ENCODE results near the gene TRIP10. TPM values are rescaled to one million over a fixed set of nuclear protein-coding genes. Genes with fewer than 3 reads are reported as not detected.

The TRIP10 gene
- total RNA-seq, 1 donor from 2014 or later: 16.7 TPM

DNA sequence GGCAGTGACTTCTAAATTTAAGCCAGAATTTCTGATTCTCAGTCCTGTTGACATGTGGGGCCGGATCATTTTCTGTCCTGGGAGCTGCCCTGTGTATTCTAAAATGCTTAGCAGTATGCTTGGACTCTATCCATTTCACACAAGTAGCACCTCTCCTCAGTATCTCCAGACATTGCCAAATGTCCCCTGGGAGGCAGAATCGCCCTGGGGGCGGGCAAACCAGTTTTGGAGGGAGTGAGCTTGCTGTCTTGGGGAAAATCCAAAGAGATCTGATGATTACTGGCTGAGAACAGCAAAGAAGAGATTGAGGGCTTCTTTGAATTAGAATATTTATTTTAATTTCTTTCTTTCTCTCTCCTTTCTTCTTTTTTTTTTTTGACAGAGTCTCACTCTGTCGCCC is 49.4 kb downstream of the TRIP10 start:
- Mint-ChIP-seq H3K9me3 (ENCODE audit: unreplicated experiment) (peaks cover 5% of the 10 kb centered on the region), H3K4me1 (ENCODE audit: low read depth, unreplicated experiment) (no peaks in the 10 kb centered on the region), H3K27me3 (ENCODE audit: unreplicated experiment) (no peaks in the 10 kb centered on the region), H3K27ac (ENCODE audit: unreplicated experiment) (no peak overlapping the region), H3K36me3 (ENCODE audit: unreplicated experiment) (no peaks in the 10 kb centered on the region), H3K4me3 (ENCODE audit: unreplicated experiment) (no peak overlapping the region)
- TF ChIP-seq, protein P1, sequence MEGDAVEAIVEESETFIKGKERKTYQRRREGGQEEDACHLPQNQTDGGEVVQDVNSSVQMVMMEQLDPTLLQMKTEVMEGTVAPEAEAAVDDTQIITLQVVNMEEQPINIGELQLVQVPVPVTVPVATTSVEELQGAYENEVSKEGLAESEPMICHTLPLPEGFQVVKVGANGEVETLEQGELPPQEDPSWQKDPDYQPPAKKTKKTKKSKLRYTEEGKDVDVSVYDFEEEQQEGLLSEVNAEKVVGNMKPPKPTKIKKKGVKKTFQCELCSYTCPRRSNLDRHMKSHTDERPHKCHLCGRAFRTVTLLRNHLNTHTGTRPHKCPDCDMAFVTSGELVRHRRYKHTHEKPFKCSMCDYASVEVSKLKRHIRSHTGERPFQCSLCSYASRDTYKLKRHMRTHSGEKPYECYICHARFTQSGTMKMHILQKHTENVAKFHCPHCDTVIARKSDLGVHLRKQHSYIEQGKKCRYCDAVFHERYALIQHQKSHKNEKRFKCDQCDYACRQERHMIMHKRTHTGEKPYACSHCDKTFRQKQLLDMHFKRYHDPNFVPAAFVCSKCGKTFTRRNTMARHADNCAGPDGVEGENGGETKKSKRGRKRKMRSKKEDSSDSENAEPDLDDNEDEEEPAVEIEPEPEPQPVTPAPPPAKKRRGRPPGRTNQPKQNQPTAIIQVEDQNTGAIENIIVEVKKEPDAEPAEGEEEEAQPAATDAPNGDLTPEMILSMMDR (IDR thresholded peaks at IDR 0.05; ENCODE audit: partially characterized antibody, unreplicated experiment): no peak
- no peak for DNase-seq

DNA sequence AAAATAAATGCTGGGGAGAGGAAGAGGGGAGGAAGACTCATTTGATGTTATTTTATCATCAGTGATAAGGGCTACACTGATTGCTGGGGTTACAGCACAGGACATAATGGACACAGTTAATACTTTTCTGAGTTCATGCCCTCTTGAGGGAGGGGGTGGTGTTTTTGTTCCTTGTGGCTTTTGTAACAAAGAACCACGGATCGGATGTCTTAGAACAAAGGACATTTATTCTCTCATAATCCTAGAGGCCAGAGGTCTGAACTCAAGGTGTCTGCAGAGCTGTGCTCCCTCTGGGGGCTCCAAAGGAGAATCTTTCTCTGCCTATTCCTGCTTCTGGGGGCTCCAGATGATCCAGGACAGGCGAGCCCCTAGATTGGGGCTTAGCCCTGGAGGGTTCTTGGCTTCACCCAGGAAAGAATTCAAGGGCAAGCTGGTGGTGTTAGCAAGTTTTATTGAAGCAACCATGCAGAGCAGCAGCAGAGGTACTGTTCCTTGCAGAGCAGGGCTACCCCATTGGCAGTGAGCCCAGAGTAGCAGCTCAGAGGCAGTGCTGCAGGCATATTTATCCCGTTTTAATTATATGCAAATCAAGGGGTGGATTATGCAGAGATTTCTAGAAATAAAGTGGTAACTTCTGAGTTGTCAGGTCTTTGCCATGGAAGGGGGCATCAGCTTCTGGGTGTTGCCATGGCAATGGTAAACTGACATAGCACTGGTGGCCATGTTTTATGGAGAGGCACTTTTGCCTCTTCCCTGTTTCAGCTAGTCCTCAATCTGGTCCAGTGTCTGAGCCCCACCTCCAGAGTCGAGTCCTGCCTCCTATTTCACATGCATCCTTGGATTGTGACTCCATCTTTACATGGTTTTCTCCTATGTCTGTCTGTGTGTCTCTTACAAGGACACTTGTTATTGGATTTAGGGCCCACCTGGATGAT is 51.0 kb downstream of the TRIP10 start:
- Mint-ChIP-seq H3K4me3 (ENCODE audit: unreplicated experiment) (no peak overlapping the region), H3K27ac (ENCODE audit: unreplicated experiment) (no peak overlapping the region), H3K4me1 (ENCODE audit: low read depth, unreplicated experiment) (no peaks in the 10 kb centered on the region), H3K27me3 (ENCODE audit: unreplicated experiment) (no peaks in the 10 kb centered on the region), H3K36me3 (ENCODE audit: unreplicated experiment) (no peaks in the 10 kb centered on the region), H3K9me3 (ENCODE audit: unreplicated experiment) (peaks cover 9% of the 10 kb centered on the region)
- TF ChIP-seq, protein P1 (IDR thresholded peaks at IDR 0.05; ENCODE audit: partially characterized antibody, unreplicated experiment): no peak
- no peak for DNase-seq

DNA sequence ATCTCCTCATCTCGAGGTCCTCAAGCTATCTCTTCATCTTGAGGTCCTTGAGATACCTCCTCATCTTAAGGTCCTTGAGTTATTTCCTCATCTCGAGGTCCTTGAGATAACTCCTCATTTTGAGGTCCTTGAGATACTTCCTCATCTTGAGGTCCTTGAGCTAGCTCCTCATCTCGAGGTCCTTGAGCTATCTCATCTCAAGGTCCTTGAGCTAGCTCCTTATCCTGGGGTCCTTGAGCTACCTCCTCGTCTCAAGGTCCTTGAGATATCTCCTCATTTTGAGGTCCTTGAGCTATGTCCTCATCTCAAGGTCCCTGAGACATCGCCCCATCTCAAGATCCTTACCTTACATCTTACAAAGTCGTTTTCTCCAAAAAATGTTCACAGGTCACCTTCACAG is 51.8 kb downstream of the TRIP10 start:
- Mint-ChIP-seq H3K4me3 (ENCODE audit: unreplicated experiment) (no peak overlapping the region), H3K4me1 (ENCODE audit: low read depth, unreplicated experiment) (no peaks in the 10 kb centered on the region), H3K27ac (ENCODE audit: unreplicated experiment) (no peak overlapping the region), H3K27me3 (ENCODE audit: unreplicated experiment) (no peaks in the 10 kb centered on the region), H3K9me3 (ENCODE audit: unreplicated experiment) (peaks cover 9% of the 10 kb centered on the region), H3K36me3 (ENCODE audit: unreplicated experiment) (no peaks in the 10 kb centered on the region)
- TF ChIP-seq, protein P1 (IDR thresholded peaks at IDR 0.05; ENCODE audit: partially characterized antibody, unreplicated experiment): no peak
- DNase-seq: no peak

DNA sequence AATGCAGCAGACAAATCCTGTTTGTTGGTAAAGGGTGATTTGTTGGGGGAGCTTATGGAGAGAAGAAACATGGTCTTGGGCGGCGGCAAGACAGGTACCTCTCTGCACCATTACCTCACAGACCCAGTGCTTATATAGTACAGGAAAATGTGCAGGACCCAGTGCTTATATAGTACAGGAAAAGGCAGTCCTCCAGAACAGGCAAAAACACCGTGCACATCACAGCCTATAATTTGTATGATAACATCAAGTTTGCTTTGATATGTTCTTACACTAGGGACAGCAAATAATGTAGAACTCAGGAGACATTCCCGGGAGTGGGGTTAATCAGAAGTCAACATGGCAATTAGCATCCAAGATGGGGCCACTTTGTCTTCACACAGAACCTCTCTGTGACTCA is 53.9 kb downstream of the TRIP10 start:
- DNase-seq: no peak
- TF ChIP-seq, protein P1 (IDR thresholded peaks at IDR 0.05; ENCODE audit: partially characterized antibody, unreplicated experiment): no peak
- no peaks in the 10 kb centered on the region for H3K27me3 Mint-ChIP-seq (ENCODE audit: unreplicated experiment)
- H3K36me3 Mint-ChIP-seq (ENCODE audit: unreplicated experiment): no peaks in the 10 kb centered on the region
- H3K9me3 Mint-ChIP-seq (ENCODE audit: unreplicated experiment): peaks cover 9% of the 10 kb centered on the region
- no peak overlapping the region for H3K4me3 Mint-ChIP-seq (ENCODE audit: unreplicated experiment)
- no peak overlapping the region for H3K27ac Mint-ChIP-seq (ENCODE audit: unreplicated experiment)
- no peaks in the 10 kb centered on the region for H3K4me1 Mint-ChIP-seq (ENCODE audit: low read depth, unreplicated experiment)

DNA sequence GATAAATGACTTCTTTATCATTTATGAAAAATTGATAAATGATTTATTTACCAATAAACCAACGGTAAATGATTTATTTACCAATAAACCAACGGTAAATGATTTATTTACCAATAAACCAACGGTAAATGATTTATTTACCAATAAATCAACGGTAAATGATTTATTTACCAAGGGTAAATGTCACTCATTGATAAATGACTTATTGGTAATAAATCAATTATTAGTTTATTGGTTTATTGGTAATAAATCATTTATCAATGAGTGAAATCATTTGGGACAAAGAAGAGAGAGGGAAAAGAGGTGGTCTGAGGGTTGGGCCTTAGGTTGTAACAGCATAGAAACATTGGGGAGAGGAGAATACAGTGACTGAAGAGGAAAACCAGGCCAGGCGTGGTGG is 54.5 kb downstream of the TRIP10 start:
- no peak for DNase-seq
- no peaks in the 10 kb centered on the region for H3K27me3 Mint-ChIP-seq (ENCODE audit: unreplicated experiment)
- no peak overlapping the region for H3K4me3 Mint-ChIP-seq (ENCODE audit: unreplicated experiment)
- H3K27ac Mint-ChIP-seq (ENCODE audit: unreplicated experiment): no peak overlapping the region
- TF ChIP-seq, protein P1 (IDR thresholded peaks at IDR 0.05; ENCODE audit: partially characterized antibody, unreplicated experiment): no peak
- no peaks in the 10 kb centered on the region for H3K36me3 Mint-ChIP-seq (ENCODE audit: unreplicated experiment)
- H3K4me1 Mint-ChIP-seq (ENCODE audit: low read depth, unreplicated experiment): no peaks in the 10 kb centered on the region
- peaks cover 9% of the 10 kb centered on the region for H3K9me3 Mint-ChIP-seq (ENCODE audit: unreplicated experiment)

All from glutamatergic neuron (in vitro differentiated cells).